ENCODE data around the gene LIN37.
"Not testable (repeated sequence)": the region's sequence is repeated elsewhere in the genome, so short reads cannot be mapped to it uniquely, and the experiment has no call there.

The LIN37 gene

DNA sequence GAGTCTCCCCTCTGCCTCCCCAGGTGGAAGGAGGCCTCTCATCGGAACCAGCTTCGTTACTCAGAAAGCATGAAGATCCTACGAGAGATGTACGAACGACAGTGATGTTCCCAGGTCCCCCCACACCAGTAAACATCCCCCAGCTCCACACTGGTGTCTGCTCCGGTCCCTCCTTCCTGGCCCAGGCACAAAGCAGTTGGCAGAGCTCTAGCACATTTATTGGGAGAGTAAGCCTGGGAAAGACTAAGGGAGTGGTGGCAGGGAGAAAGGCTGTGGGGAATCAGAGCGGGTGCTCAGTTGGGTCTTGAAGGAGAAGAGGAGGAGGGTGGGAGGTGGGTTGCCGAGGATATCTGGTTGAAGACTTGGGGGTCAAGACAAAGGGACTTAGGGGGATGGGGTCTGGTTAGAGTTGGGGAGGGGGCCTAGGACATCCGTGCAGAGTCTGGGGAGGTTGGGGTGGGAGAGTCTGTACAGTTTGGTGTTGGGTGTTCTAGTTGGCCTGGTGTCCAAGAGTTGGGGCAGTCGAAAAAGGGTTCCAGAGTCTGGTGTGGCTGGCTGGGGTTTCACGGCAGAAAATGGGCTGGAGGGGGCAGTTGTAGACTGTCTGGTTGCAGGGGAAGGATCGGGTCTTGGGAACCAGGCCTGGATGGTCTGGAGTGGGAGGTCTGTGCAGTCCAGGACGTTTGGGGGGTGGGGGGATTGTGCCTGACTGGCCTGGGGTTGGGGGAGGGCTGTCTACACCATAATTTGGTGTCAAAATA is 6.2 kb downstream of the LIN37 start:
- no peak for DNase-seq

DNA sequence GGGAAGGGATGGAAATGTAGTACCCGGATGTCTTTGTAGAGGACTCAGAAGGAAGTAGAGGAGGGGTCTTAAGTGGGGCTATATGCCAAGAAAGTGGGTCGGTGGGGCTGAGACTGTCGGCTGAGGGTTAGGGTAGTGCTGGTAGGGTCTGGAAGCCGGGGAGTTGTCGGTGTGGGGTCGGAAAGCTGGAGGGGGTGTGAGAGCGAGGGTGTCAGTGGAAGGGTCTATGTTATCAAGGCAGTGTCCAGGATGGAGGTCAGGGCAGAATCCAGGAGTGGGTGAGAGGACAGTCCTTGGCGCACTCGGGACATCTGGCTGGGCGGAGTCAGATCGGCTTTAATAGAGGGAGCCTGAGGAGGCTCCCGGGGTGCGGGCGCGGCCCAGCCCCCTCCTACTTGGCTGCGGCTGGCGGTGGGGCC is 6.8 kb downstream of the LIN37 start:
- DNase-seq, result no peak

DNA sequence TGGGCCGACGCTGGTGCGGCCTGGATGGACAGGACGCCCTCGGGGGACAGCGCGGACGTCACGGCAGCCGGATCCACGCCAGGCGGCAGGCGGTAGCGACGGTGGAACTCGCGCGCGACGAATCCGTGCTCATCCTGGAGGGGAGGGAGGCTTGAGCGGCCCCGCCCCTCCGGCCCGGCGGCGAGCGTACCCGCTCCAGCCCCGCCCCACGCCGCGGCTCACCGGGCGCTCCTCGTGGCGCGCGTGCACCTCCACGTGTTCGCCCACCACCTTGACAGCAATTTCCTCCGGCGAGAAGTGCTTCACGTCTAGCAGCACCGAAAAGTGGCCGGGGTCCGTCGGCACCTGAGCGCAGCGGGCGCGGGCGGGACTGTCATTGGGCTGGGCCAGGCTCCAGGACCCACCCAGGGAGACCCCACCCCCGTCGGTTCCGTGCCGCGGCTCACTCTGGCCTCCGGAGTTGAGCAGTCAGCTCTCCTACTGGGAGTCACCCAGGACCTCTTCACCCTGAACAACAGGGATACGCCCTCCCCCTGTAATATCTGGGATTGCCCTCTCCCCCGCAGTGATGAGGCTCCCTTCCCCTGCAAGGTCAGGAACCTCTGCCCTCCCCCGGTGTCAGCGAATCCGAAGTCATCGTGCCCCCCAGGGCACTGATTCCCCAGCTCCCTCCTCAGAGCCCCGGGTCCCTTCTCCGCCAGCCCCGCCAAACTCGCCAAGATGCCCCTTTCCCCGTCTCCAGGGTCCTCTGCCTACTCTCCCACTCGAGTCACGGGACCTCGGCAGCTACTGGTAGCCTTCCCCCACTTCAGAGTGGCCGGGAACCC is 7.4 kb downstream of the LIN37 start:
- peak; percentile 28 for DNase-seq

DNA sequence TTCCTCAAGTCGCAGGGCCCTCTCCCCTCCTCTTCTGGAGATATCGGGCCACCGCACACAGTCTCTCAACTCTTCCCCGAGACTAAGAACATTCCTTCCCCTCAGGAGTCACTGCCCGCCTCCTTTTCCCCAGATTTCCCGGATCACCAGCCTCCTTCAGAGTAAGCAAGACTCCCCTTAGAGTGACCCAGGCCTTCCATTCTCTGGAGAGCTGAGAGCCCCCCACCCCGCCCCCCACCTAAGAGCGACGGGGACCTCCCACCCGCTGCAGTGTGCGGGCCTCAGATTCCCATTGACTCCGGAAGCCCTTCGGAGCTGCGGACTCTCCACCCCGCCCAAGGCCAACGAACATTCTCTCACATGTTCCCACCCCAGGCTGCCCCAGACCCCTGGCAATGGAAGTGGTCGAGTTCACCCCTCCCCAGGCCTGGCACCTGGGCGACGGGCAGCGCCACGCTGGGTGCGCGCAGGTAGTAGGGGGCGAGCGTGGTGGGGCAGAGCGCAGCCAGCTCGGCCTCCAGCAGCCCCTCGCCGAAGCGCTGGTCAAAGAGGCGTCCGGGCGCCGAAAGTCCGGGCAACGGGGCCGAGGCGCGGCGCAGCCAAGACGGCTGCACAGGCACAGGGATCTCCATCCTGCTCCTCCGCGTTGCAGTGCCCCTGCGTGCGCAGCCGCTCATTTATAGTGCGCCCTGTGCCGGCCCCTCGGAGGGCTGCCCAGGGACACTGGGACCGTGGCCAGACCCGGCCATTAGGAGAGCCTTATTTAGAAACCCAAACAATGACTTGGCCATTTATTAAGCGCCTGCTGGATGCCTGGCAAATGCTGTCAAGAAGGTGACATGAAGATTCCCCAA is 8.2 kb downstream of the LIN37 start, which contains the start of gene HSPB6:
TSS of gene HSPB6 (minus strand) at position 653 of the 854 bp plus-strand sequence. CDS start at position 632, 21 bp downstream.
- no peak for DNase-seq

DNA sequence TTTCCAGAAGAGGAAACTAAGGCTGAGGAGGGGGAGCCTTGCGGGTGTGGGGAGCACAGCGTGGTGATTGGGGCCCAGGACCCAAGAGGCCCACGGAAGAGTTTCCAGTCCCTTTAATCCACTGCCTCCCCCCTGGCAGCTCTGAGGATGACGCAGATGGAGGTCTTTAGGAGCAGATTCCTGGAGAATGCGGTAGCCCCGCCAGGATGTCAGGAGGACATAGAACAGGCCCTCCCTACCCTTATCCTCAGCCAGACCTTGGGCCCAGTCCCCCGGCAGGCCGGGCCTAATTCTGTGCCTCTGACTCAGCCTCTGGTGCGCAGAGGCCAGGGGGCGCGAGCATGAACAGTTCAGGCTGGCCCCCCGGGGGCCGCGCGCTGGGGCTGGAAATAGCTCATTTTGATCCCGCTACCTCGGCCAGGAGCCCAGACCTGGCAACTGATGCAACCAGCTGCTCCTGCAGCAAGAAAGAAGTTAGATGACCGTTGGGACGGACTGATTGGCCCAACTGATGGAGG is 8.9 kb downstream of the LIN37 start:
- peak; percentile 78 for DNase-seq

DNA sequence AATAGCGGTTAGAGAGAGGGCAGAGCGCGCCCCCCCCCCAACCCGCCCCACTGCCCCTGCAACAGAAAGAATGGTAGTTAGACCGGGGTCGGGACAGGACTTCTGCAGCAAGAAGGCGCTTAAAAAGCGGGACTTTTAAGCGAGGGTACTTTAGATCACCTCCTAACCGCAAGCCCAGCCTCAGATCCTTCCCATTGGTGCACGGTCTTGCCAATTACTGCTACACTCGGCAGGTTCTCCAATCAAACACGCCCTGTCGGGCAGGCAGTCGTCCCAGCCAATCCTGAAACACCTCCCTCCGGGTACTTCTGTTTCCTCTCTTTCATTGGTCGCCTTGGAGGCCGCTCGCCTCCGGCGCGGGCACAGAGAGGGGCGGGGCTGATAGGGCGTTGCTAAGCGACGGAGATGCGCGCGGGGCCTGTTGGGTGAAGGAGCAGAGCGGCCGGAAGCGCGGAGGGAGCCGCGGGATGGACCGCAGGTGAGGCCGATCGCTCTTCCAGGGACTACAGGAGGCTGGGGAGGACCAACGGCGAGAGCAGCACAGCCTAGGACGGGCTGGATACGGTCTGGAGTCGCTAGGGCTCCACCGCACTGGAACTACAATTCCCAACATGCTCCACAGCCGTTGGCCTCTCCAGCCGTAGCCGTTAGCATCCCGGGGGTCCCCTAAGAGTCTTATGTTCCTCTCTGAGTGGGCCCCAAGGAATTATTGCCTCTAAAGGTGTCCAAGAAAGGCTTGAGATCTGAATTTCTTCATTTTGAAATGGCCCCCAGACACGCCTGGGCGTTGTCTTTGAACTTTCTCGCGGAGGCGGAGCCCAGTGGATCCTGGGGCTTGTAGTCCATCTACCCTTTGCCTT is 9.6 kb downstream of the LIN37 start, which contains the start of gene PROSER3:
TSS of gene PROSER3 (plus strand) at position 428 of the 860 bp plus-strand sequence. CDS start at position 468, 40 bp downstream.
- DNase-seq, result peak; percentile 100

DNA sequence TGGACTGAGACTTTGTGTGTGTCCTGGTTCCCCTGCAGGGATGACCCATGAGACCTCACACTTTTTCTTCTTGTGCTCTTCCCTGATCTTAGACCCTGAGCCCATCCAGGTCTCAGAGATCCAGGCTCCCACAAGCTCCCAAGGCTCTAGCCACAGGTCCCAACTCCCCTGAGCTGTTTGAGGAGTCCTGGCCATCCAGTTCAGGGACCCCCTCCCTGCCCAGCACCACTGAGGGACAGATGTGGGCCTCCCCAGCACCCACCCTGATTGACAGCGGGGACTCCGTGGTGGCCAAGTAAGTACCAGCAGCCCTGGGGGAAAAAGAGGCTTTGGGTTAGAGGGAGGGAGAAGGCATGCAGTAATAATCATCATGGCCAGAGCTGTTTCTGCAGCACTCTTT is 11.3 kb downstream of the LIN37 start:
- no peak for DNase-seq

DNA sequence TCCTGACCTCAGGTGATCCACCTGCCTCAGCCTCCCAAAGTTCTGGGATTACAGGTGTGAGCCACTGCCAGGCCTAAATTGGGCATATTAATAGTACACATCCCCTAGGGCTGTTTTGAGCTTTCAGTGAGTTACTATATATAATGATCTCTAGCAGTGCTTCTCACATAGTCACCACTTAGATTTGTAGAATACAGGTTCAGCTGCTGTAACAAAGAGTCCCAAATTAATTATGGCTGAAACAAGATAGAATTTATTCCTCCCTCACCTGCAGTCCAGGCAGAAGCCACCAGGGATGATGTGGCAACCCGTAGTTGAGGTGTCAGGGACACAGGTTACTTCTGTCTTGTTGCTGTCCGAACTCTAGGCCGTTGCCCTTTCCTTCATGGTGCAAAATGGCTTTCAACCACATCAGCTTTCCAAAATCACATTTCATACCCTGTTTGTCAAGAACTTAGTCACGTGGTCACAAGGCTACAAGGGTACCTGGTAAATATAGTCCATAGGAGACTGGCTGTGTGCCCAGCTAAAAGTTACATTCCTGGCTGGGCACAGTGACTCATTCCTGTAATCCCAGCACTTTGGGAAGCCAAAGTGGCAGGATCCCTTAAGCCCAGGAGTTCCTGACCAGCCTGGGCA is 12.5 kb downstream of the LIN37 start:
- no peak for DNase-seq

DNA sequence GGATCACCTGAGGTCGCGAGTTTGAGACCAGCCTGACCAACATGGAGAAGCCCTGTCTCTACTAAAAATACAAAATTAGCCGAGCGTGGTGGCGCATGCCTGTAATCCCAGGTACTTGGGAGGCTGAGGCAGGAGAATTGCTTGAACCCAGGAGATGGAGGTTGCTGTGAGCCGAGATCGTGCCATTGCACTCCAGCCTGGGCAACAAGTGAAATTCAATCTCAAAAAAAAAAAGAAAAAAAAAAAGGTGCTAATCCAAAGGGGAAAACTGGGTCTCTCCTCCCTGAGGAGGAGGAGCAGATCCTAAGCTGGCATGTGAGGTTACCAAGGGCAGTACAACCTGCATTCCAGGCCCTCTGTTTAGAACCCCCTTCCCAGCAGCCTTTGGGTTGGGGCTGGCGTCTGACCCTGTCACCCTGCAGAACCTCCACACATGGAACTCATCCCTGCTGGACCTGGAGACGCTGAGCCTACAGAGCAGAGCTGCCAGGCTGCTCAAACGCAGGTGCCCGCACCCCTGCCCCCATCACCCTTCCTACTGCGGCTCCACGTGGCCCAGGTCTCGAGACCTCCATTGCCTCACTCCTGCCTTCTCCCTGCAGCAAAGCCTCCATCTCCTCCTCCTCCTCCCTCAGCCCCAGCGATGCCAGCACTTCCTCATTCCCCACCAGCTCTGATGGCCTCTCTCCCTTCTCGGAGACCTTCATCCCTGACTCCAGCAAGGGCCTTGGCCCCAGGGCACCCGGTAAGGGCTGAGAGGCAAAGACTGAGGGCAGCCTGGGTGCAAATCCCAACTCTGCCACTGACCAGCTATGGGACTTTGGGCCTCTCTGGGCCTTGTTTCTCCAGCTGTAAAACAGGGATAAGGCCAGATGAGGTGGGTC is 16.3 kb downstream of the LIN37 start:
- no peak for DNase-seq

DNA sequence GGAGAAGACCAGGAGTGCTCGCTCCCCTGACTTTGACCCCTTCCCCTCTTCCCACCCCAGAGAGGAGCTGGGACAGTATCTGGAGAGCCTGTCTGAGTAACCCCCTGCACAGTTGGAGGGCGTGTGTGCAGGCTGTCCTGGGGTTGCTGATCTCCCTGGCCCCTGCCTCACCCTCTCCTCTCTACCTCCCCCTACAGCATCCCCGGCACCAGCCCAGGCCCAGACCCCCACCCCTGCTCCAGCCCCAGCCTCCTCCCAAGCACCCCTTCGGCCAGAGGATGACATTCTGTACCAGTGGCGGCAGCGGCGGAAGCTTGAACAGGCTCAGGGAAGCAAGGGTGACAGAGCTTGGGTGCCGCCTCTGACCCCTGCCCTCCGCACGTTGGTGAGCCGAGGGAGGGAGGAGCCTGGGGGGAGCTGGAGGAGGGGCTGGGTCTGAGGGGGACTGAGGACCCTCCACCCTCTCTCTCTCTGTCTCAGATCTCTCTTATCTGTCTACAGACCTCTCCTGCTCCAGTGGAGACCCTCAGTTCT is 18.3 kb downstream of the LIN37 start:
- DNase-seq, result no peak

DNA sequence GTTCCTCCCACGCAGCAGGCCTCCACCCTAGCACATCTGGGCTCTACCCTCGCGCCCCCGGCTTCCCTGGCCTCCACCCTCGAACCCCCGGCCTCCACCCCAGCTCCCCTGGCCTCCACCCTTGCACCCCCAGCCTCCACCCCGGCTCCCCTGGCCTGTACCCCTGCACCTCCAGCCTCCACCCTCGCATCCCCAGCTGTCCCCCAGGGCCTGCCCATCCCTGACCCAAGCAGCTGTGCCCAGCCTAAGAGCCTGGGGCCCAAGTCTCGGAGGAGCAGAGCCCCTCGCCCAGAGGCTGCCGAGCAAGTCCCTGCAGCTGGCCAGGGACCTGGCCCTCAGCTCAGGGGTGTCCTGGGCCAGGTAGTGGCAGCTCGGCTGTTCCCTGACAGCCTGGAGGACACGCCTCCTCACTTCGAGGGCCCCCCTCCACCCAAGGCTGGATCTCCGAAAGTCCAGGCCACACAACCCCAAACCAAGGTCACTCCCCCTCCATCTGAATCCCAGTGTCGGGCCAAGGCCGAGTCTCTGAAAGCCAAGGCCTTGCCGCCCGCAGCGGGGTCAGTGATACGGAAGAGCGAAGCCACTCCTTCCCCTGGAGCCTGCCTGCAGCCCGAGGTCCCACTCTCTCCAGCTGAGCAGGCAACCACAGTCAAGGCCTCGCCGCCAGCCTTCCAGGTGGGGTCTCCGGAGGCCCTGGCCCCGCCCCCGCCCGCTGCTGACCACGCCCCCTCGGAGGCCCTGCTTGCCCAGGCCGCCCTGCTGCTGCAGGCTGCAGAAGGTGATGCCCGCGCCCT is 19.1 kb downstream of the LIN37 start:
- no peak for DNase-seq

DNA sequence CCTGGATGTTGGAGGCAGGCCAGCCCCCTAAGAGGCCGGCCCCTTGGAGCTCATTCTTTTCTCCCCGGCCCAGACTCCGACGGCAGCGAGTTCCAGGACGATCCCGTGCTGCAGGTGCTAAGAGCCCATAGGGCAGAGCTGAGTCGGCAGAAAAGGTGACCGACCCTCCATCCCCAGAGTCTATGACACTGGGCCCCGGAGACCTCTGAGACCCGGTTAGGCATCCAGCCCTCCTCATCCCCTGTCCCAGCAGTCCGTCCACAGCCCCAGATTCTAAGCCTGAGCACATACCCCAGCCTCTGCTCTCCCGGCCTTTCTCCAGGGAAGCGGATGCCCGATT is 19.7 kb downstream of the LIN37 start:
- DNase-seq, result no peak

DNA sequence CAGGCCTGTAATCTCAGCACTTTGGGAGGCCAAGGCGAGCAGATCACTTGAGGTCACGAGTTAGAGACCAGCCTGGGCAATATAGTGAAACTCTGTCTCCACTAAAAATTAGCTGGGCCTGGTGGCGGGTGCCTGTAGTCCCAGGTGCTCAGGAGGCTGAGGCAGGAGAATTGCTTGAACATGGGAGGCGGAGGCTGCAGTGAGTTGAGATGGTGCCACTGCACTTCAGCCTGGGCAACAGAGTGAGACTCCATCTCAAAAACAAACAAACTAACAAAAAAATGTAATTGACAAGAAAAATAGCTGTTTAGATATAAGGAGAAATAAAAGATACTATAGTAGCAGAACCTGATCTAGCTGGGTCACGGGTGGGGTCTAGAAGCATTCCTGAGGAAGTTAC is 24.0 kb downstream of the LIN37 start:
- not testable (repeated sequence) for DNase-seq

DNA sequence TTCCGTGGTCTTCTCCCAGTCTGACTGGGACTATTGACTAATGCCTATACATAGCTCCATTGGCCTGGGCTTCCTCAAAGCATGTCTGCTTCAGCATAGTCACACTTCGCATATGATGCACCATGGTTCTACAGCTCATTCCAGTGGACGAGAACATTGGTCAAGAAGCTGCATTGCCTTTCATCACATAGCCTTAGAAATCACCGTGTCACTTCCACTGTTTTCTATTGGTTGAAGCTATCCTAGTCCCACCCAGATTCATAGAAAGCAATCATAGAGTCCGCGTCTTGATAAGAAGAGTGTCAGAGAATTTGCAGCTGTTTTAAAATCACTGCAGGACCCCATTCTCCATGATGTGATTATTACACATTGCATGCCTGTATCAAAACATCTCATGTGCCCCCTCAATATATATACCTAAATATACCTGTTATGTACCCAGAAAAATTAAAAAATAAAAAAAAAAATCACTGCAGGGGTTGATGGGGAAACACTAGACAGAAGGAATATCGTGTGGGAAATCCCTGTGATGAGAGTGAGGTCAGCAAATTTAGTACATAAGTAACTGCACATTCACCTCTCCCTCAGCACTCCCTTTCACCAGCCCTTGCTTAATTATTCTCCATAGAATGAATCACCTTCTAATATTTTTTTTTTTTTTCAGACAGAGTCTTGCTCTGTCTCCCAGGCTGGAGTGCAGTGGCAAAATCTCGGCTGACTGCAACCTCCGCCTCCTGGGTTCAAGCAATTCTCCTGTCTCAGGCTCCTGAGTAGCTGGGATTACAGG is 24.8 kb downstream of the LIN37 start:
- DNase-seq, result no peak

DNA sequence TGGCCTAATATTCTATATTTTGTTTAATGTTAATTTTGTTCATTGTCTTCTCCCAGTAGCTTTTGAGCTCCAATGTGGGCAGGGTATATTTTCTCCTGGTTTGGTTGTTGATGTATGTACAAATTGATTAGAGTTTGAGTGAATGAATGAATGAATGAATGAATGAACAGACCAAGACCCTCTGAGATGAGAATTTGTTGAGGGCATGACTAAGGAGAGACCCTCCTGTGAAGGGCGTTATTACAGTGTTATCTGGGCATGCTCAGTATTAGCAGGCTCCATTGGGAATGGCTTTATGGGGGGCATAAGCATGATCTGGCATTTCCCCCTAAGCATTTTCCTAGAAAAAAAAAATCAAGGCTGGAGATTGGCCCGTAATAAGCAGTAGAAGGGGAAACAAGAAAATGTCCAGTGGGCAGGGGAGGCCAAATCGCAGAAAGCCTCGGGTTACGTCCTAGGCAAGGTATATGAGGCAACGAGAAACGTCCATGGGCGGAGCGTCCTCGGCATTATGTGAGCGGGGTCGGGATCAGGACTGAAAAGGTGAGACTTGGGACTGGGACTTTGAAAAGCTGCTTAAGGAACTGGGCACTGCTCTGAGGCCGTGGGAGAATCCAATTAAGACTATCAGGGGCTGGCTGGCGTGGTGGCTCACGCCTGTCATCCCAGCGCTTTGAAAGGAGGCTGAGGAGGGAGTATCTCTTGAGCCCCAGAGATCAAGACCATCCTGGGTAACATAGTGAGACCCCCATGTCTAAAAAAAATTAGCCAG is 26.1 kb downstream of the LIN37 start:
- DNase-seq, result peak; percentile 59

DNA sequence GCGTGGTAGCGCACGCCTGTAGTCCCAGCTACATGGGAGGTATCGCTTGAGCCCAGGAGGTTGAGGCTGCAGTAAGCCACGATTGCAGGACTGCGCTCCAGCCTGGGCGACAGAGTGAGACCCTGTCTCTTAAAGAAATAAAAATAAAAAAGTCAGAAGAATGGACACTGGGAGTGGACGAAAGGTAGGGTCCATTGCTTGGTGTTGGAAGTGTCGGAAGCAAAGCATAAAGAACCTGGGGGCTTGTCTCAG is 26.6 kb downstream of the LIN37 start:
- DNase-seq, result no peak

DNA sequence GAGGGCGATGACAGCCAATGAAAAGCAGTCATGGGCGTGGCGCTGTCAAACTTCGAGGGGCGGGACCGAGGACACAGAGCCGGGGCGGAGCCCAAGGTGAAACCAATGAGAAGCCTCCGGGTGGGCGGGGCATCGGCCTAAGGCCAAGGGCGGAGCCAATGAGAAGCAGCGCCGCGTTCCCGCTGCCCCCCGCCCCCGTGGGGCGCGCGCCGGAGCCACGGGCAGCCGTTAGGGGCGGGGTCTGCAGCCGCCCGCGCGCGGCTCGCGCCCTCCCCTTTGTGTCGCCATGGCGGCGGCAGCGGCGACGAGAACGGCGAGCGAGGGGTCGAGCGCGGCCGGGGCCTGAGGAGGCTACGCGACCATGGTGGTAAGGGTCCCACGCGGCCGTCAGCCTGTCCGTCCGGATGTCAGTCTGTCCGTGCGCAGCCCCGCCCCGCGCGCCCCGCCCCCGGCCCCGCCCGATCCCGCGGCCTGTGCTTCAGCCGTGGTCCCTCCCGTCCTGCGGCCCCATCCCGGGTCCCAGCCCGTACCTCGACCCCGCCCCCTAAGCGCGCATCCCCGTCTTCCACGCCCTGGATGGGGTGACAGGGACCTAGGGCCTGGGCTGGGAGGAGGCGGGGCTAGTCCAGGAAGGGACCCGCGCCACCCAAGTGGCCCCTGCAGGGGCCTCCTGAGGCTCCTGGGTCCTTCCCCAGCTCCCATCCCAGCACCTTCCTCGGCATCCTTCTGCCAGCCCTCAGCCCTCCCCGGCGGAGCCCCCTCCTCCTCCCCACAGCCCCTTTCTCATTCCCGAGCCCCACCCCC is 27.1 kb downstream of the LIN37 start, which contains the start of gene ARHGAP33:
TSS of gene ARHGAP33 (plus strand) at position 267 of the 804 bp plus-strand sequence. CDS start at position 362, 95 bp downstream.
- DNase-seq, result peak; percentile 99

All from NCI-H146 (cell line).